GM19328 (cell line): ENCODE measurements around the gene SH3D19.

ENCODE experiments used
- ATAC-seq: cut with Tn5 transposase; IDR thresholded peaks from one replicate; pipeline ENCODE4 v1.9.1; 2021; ENCODE audit warnings: mild to moderate bottlenecking, moderate library complexity; ENCODE audit not compliant: unreplicated experiment

Gene SH3D19

DNA sequence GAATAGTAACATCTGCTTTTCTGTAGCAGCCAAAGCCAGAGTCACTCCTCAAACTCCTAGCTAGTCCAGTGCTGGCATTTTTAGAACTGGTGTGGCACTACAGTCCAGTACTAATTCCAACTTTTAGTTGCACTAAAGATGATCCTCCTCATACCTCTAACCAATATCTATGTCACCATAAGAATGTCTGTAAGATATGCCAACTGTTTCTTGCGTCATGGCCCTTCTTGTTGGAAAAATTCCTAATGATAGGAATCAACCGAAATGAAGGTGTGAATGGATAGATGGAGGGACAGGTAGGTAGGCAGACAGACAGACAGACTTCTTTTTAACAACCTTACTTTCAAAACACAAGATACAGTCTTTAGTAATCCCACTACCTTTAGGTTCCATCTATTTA is 123.0 kb downstream of the SH3D19 start:
- ATAC-seq = no peak

DNA sequence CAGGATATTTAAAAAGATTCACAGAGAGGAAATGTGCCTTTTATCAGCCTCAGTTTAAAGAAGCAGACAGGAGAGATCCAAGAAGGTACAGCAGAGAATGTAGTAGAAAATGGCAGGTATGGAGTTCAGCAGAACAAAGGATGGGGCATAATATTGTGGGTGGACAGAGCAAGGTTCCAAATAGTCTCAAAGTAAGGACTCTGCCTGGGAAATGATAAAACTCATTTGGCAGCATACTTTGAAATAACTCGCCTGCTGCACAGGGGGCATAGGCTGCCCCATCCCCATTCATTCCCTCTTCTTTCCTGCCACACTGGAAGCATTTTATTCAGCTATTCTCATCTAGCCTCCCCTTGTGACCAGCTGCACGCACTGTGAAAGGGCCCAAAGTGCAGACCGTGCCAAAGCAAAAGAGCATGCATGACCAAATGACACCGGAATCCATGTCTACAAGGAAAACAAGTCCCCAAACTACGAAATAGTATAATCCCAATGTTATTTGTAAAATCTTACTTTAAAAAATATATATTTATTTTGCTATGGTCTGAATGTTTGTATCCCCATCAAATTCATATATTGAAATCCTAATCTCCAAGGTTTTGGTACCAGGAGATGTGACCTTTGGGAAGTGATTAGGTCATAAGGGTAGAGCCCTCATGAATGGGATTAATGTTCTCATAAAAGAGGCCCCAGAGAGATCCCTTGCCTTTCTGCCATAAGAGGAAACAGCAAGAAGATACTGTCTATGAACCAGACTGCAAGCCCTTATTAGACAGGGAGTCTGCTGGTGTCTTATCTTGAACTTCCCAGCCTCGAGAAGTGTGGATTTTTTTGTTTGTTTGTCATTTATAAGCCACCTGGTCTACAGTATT is 125.8 kb downstream of the SH3D19 start:
- no peak for ATAC-seq

DNA sequence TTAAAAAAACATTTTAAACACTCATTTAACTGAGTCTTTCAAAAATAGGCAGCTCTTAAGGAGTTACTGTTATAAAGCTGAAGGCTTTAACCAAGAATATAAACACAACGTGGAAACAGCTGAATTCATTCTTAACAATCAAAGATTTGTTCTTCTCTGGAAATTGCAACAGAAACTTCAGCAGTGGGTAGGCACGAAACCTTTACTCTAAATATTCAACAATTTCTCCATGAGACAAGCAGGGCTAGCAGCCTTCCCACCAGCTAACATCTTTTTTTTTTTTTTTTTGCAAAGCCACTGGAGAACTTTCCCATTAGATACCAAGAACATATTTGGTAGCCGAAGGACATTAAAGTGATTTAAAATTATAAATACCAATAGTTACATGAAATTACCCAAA is 126.7 kb downstream of the SH3D19 start:
- no peak for ATAC-seq

DNA sequence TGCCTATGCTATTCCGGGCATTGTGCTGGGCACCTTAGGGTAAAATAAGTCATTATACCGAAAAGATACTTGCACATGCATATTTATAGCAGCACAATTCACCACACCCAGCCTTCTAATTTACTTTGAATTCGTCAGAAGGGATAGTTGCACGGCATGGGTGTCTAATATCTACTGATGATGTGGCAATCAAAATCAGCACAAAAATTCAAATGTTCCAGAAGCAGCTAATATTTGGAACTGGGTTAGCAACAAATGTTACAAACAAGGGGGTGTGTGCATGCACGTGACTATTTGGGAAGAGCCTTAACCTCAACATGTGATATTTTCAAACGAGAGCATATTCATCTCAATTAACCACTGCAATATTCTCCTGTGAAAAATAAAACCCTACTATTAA is 128.2 kb downstream of the SH3D19 start:
- ATAC-seq = no peak

DNA sequence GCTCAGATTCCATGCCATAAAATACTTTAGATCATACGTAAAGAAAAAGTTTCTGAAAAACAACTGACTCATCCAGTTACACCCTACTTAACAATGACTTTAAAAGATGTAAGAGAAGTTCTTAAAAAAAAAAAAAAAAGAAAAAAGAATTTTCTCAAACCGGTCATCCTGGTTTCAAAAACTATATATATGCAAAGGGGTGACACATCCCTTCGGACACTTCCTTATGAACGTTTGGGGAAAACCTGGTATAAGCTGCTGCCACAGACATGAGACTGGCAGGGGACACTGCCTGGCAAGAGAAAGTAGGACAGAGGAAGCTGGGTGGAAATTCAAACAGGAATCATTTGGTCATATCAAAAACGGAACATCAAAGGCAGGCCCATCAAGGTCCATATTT is 129.6 kb downstream of the SH3D19 start:
- no peak for ATAC-seq

DNA sequence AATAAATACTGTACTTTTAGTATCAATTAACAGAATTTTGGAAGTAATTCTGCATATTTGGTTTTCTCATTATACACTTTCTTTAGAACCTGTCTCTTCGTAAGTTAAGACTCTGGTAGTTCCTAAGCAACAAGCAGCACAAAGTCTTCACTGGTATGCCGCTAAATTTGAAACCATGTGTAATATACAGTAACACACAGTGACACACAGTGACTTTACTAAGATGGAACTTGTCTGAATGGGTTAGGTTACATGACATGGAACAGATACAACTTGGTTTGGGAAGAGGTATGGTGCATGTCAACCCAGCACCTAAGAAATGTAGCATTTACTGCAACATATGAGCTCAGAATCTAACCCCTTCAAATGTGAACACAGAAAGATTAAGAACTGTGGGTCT is 132.0 kb downstream of the SH3D19 start:
- no peak for ATAC-seq

DNA sequence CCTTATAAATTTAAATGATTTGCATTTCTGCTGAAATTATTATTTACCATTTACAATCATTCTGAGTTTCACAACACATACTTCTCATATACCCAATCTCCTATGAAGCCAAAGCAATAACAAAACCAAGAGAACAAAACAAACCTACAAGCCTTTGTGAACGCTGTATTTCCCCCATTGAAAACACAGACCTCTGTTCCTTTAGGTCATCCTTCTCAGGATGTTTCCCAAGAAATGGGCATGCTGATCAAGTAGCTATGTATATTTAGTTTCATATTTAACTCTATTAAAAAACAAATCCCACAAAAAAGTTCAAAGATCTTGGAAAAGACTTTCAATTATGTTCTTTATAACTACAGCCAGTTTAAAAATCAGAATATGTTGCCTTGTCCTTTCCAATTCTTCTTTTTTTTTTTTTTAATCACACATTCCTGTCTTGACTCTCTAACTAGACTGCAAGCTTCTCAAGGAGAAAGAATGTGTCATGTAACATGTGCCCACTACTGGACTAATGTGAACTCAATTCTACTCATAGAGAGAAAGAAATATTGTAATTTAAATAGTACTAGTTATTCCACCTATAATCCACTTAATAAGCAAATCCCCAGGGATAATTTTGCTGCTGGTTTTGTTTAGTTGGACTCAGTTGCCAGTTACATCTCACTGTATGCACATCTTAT is 132.7 kb downstream of the SH3D19 start:
- no peak for ATAC-seq

DNA sequence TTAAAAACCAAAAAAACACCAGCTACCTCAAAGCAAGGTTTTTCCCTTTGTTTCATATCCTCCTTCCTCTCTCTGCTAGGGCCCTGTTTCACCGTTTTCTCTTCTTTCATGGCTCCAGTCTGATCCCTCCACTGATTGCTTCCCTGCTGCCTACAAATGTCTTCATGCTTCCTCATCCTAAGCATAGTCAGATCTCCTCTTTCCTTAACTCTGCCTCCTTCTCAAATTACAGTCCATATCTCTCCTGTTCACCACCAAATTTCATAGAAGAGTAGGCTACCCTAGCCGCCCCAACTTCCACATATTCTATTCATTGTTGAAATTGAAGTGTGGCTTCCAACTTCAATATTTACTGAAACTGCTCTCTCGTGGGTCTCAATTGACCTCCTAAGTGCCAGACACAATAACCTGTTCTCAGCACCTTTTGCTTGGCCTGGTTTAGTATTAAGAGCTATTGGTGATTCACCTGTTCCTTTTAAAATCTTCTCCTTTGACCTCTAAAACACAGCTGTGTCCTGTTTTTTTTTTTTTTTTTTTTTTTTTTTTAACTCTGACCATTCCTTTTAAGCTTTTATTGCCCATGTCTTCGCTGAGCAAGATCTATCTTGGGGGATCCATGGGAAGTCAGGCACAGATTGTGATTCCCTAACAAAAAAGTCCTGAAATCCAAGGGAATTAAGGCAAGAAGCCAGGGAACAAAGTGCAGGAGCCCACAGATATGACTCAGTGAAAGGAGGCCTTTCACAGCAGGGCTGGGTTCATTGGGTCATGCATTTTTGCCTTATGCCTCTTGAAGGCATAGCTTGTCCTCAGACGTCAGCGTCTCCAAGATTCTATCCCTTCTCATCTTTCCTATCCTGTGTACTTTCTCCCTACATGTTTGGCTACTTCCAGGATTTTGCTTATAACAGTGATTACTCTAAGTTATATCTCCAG is 140.6 kb downstream of the SH3D19 start:
- no peak for ATAC-seq

DNA sequence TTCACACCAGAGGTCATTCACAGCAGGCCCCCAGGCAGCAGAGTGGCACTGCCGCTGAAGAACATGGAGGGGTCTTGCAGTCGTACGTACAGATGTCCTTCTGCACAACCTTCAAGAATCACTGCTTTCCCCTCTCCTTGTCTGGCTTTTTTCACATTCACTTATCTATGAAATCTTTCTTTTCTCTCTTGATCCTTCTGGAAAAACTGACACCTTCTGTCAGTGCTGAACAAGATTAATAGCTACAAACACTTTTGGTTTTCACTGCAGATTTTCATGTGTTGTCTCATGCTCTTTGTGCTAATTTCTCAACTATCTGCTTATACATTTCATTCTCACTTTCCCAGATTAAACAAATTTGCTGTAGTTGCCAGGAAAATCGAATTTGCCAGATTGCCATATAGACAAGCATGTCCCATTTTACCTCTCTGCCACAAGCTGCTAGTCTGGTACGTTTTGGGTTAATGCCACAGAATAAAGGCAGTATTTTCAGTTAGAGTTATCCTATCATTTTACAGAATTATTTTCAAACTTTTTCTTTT is 142.9 kb downstream of the SH3D19 start:
- no peak for ATAC-seq

DNA sequence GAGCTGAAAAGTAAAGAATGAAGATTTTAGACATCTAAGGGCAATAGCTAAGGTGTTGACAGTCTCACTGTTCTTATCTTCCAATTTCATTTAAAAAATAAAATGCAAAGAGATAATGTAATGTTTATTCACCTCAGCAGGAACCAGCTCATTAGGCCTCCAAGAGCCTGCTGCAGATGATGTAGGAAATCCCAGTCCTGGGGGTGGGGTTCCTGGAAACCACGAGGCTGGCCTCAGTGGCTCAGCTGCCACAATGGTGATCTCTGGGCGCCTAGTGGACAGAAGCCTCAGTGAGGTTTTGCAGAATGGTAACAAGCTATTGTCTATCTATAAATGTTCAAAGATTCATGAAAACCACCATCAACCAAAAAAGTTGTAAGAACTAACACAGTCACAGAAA is 148.7 kb downstream of the SH3D19 start:
- no peak for ATAC-seq

DNA sequence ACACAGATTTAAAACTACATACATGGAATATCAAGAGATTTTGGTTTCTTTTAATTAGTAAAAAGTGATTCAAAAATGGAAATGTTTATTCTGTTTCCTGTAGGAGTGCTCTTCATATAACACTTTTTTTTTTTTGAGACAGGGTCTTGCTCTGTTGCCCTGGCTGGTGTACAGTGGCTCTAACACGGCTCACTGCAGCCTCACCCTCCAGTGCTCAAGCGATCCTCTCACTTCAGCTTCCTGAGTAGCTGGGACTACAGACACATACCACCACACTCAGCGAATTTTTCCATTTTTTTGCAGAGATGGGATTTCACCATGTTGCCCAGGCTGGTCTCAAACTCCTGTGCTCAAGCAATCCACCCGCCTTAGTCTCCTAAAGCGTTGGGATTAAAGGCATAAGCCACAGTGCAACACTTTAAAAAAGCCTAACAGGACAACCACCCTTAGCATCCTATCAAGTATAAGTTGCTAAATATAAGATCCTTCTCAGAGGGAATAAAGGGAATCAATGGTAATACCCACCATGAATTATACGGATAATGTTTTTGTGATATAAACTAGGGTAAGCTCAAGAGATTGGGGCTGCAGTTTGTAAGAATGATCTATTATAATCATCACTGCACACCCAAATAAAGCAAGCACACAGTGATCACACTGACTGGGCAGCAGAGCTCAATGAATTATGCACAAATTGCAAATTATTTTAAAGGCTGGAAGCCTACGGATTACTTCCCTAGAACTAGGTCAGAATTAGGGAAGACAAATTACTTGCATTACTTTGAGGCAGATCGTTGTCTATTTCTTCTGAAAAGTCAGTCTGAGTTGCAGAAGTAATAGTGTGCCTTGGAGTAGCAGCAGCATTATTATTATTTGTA is 149.4 kb downstream of the SH3D19 start:
- ATAC-seq = no peak

DNA sequence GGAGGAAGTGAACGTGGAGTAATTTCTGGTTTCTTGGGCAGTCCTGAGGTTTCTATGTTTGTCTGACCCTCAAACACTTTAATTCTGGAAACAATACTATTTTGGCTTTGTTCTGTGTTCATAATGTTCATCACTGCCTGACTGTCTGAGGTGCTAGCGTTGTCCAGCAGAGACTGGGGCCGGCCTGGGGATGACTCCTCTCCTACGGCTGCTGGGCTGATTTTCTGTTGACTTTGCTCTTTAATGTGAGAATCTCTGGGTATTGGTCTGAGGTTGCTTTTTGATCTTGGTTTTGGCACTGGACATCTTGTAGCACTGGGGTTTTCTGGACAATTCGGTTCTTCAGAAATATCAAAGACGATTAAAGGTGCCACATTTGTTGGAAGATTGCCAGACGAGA is 150.2 kb downstream of the SH3D19 start:
- no peak for ATAC-seq

DNA sequence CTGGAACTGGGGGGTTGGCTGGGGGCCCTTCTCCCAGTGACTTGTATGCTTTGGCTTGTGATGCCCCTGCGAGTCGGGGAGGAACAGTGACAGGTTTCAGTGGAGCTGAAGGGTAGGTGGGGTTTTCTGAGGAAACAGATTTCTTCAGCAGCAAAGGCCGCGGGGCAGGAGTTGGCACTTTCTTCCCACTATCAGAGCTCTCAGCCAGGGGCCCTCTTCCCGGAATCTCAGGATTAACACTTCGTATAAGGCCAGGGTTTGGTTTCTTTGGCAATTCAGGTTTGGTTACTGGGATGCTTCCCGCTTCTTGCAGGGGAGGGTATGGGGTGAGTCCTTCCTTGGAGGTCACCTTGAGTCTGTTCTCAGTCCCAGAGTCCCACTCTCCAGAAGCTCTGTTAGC is 150.6 kb downstream of the SH3D19 start:
- ATAC-seq = no peak

DNA sequence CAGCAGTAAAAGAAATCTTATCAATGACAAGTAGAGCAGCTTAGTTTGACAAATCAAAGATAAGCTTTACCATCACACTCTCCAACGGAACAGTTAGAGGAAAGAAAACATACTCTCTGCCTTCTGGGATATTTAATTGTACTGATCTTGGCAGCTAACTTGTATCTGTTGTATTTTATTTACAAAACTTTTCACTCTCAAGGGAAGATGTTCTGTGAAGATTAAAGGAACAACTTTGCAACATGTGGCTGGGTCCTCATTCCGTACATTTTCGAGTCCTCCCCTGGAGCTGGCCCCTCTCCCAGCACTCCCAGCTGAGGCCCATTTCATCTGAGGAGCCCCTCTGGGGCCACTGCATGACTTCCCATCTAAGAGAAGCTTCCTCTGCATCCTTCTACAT is 151.5 kb downstream of the SH3D19 start:
- no peak for ATAC-seq

DNA sequence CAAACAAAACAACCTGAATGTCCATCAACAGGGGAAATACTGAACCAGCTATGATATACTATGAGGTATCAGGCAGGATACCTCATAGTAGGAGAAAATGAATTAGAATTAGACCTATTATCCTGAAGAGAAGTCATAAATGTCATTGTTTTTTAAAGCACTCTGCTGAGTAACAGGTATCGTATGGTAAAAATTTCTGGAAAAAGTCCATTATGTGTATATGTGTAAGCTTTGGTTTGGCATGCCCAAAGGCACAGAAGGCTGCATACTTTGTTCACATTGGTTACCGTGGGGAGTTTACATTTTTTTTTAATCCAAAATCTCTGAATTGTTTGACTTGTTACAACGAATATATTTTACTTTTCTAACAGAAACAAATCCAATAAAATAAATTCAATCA is 155.5 kb downstream of the SH3D19 start:
- ATAC-seq = no peak

DNA sequence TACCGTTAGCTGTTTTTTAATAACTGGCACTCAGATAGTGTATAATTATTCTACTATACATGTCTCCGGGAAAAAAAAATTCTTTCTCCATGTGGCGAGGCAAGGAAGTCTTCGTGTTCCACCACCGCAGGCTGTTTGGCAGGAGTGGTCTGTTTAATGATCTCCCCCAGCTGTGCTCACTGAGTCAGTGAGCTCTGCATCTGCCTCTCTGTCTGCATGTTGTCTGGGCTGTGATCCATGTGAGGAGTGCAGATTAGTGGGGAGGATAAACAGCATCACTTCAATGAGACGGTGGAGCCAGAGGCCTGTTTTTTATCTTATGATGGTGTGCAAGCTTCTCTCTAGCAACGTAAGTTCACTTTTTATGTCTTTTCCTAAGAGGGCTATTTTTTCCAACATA is 156.2 kb downstream of the SH3D19 start:
- ATAC-seq = no peak

DNA sequence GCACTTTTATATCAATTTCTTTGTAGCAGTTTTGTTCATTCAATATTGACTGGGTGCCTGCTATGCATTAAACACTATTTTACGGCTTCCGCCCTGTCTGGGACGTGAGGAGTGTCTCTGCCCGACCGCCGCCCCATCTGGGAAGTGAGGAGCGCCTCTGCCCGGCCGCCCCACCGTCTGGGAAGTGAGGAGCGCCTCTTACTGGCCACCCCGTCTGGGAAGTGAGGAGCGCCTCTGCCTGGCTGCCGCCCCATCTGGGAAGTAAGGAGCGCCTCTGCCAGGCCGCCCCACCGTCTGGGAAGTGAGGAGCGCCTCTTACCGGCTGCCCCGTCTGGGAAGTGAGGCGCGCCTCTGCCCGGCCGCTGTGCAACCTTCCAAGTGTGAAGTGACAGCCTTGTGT is 157.8 kb downstream of the SH3D19 start:
- no peak for ATAC-seq

DNA sequence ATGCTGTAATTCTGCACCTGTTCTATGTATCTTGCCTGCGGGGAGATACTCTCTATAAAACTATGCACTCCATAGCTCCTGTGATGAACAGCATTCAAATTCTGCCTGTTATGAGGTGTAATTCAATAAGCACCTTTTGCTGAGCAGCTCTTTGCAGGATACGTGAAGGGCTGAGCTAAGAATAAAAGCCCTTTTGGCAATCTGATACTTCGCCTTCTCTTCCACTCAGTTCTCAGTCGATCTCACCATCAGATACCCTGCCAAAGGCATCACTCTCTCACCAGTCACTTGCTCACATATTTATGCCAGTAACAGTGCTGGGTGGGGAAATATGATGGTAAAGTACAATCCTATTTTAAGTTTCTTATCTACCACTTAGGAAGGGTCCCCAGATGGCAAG is 158.8 kb downstream of the SH3D19 start:
- no peak for ATAC-seq

DNA sequence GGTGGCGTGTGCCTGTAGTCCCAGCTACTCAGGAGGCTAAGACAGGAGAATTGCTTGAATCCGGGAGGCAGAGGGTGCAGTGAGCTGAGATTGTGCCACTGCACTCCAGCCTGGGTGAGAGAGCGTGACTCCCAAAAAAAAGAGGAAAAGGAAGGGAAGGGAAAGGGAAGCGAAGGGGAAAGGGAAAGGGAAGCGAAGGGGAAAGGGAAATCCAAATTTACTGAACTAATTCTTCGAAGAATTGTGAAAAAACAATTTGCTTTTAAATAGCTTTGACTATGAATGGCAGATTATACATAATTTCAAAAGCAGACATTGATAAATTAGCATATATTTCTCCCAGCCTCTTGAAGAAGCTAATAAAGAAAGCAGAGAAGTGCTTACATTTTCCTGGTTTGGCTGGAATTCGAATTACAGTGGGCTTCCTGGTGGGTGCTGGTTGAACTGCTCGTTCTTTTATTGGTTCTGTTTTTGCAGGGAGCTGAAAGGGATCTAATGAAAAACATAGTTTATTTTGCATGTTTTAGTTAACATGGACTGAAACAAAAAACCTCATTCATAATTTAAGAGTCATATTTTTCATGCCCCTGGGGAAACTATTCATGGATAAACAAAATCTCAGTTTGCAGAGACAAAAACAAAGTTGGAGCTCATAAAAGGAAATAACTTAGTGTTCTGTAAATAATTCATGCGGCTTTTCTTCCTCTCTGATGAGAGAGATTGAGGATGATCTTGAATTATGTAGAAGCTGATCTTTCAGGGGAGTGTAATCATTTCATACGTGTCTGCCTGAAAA is 160.0 kb downstream of the SH3D19 start:
- no peak for ATAC-seq
